Measurements from ENCODE around the gene DAO. TPM values are rescaled to one million over a fixed set of nuclear protein-coding genes. Genes with fewer than 3 reads are reported as not detected.

DAO gene
- total RNA-seq, 1 experiment from 2014 or later = not detected

DNA sequence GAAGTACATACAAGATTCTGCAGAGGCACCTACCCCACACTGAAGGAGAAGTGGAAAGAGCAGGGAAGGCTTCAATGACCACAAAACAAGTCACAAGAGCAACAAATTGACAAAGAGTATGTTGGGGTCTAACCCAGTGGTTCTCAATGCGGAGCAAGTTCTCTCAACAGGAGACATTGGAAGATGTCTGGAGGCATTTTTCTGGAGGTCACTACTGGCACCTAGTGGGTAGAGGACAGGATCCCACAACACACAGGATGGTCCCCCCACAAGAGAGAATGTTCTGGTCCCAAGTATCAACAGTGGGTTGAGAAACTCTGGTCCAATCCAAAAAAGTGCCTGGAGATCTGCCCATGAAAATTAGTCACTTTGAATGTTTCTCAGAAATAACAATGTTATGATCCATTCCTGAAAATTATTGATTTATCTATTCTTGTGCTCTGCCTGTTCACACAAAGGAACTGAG is 25.9 kb upstream of the DAO start:
- no peak overlapping the region for H3K14ac ChIP-seq (ENCODE audit: insufficient read depth, low read length)
- H3K79me2 ChIP-seq (ENCODE audit: insufficient read depth, low read length) = no peaks in the 10 kb centered on the region; the same call in none of the 2 replicates
- H3K27ac ChIP-seq (ENCODE audit: insufficient read length, low read depth, low read length) = no peak overlapping the region
- H3K23me2 ChIP-seq (ENCODE audit: insufficient read length, low read depth, low read length, poor library complexity, severe bottlenecking) = peaks cover 13% of the 10 kb centered on the region
- peaks cover 8 to 12% of the 10 kb centered on the region in 2 experiments; a peak in 4 of 5 replicates for H3K9me3 Mint-ChIP-seq
- no peak overlapping the region for H4K5ac ChIP-seq (ENCODE audit: insufficient read length, low read depth, low read length)
- H3K4ac ChIP-seq (ENCODE audit: low read depth, low read length) = no peak overlapping the region
- H3K27ac Mint-ChIP-seq = no peak overlapping the region
- no peak overlapping the region for H3K23ac ChIP-seq (ENCODE audit: insufficient read length, low read depth, low read length)
- no peak overlapping the region for H2BK15ac ChIP-seq (ENCODE audit: low read depth, low read length)
- no peak overlapping the region for H4K91ac ChIP-seq (ENCODE audit: insufficient read length, low read depth, low read length)
- no peak overlapping the region for H3K9ac ChIP-seq (ENCODE audit: extremely low read depth, insufficient read length, low read length)
- H3K79me1 ChIP-seq (ENCODE audit: insufficient read depth, low read depth, low read length, poor library complexity, severe bottlenecking) = no peaks in the 10 kb centered on the region
- H3K27me3 Mint-ChIP-seq (ENCODE audit: low read depth) = peaks cover 6% of the 10 kb centered on the region
- no peak overlapping the region for H3K4me2 ChIP-seq (ENCODE audit: insufficient read depth, insufficient read length, low read length)
- no peaks in the 10 kb centered on the region for H3K9me3 ChIP-seq (ENCODE audit: control insufficient read depth, low read depth, low read length)
- H3K4me1 Mint-ChIP-seq = peaks cover 27 to 34% of the 10 kb centered on the region in 2 experiments
- H3K27me3 ChIP-seq (ENCODE audit: insufficient read depth, low read length) = no peaks in the 10 kb centered on the region
- H2BK5ac ChIP-seq (ENCODE audit: insufficient read length, low read length) = no peak overlapping the region
- WGBS (ENCODE audit: extremely low coverage, insufficient read length, low lambda C conversion rate) = no CpG with 5 or more reads among the region's 1 CpG
- H2AK5ac ChIP-seq (ENCODE audit: insufficient read length, low read length) = no peak overlapping the region
- H2BK120ac ChIP-seq (ENCODE audit: low read depth, low read length, poor library complexity, severe bottlenecking) = no peak overlapping the region
- H4K8ac ChIP-seq (replicated peaks; ENCODE audit: insufficient read length, low read depth, low read length) = no peak overlapping the region
- no peak for DNase-seq
- no peak overlapping the region for H3K56ac ChIP-seq (ENCODE audit: insufficient read length, low read depth, low read length)
- H3T11ph ChIP-seq (ENCODE audit: low read length) = no peak overlapping the region
- H2BK12ac ChIP-seq (ENCODE audit: insufficient read length, low read depth, low read length) = no peak overlapping the region
- peaks cover 3% of the 10 kb centered on the region; the same call in 1 of the 2 replicates for H3K4me1 ChIP-seq (ENCODE audit: insufficient read depth, low read length)
- no peak overlapping the region for H3K18ac ChIP-seq (ENCODE audit: insufficient read length, low read depth, low read length)
- peaks cover 27 to 42% (median 39%) of the 10 kb centered on the region in 3 experiments for H3K36me3 Mint-ChIP-seq (ENCODE audit: insufficient read depth in 1 of 3, low read depth in 3 of 3)
- no peak overlapping the region for H2AFZ ChIP-seq (ENCODE audit: low read length)
- no peak overlapping the region for H2BK20ac ChIP-seq (ENCODE audit: low read depth, low read length, poor library complexity, severe bottlenecking)
- no peak overlapping the region for H3K4me3 Mint-ChIP-seq
- H4K20me1 ChIP-seq (ENCODE audit: control insufficient read depth, insufficient read depth, insufficient read length) = no peaks in the 10 kb centered on the region
- TF ChIP-seq, protein P1, sequence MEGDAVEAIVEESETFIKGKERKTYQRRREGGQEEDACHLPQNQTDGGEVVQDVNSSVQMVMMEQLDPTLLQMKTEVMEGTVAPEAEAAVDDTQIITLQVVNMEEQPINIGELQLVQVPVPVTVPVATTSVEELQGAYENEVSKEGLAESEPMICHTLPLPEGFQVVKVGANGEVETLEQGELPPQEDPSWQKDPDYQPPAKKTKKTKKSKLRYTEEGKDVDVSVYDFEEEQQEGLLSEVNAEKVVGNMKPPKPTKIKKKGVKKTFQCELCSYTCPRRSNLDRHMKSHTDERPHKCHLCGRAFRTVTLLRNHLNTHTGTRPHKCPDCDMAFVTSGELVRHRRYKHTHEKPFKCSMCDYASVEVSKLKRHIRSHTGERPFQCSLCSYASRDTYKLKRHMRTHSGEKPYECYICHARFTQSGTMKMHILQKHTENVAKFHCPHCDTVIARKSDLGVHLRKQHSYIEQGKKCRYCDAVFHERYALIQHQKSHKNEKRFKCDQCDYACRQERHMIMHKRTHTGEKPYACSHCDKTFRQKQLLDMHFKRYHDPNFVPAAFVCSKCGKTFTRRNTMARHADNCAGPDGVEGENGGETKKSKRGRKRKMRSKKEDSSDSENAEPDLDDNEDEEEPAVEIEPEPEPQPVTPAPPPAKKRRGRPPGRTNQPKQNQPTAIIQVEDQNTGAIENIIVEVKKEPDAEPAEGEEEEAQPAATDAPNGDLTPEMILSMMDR (conservative IDR thresholded peaks at IDR 0.05) = 0 out of 3 replicates have a peak, but pooled peaks have one; percentile 13

Data from H9 (cell line).